H1 (cell line): Measurements from ENCODE around the gene ANKH. TPM values are rescaled to one million over a fixed set of nuclear protein-coding genes. Genes with fewer than 3 reads are reported as not detected.

Source experiments
- CTCF ChIA-PET: fragments of 300-600 bp; sonication (Branson Sonifier 250); formaldehyde crosslinking; loops from one replicate; lab custom pipeline; 2021; ENCODE audit not compliant: partially characterized antibody; lab: Charles Lee
- POLR2A ChIA-PET: fragments of 300-600 bp; sonication (Branson Sonifier 250); formaldehyde crosslinking; loops from one replicate; lab custom pipeline; 2021; ENCODE audit warnings: inconsistent platforms; ENCODE audit not compliant: partially characterized antibody; lab: Charles Lee
- DNase-seq, 2 experiments: peaks; one replicate each; pipeline versions ENCODE4 v3.0.0 to v3.0.0-alpha.2; 2010 to 2022; ENCODE audit warnings: low spot score in 2 of 2, low read depth in 1 of 2, mixed read lengths in 1 of 2
- FAIRE-seq: peaks from 2 replicates; lab custom pipeline; 2011; peaks lifted over from hg19 to GRCh38; lab: Jason Lieb, UNC
- H2AFZ ChIP-seq: 2 replicates; pipeline ENCODE4 v1.8.1; 2012; ENCODE audit warnings: low read length, inconsistent platforms
- H2AK5ac ChIP-seq: 2 replicates; pipeline ENCODE4 v1.6.1; 2013; ENCODE audit warnings: low read depth, low read length
- H2BK120ac ChIP-seq: replicated peaks from 2 replicates; pipeline ENCODE3; 2013; ENCODE audit warnings: low read depth, low read length, inconsistent platforms
- H2BK12ac ChIP-seq: 2 replicates; pipeline ENCODE4 v1.6.1; 2013; ENCODE audit warnings: low read depth, low read length
- H2BK15ac ChIP-seq: 2 replicates; pipeline ENCODE4 v1.6.1; 2013; ENCODE audit warnings: low read length
- H2BK20ac ChIP-seq: 2 replicates; pipeline ENCODE4 v1.6.1; 2013; ENCODE audit warnings: low read length
- H2BK5ac ChIP-seq: 2 replicates; pipeline ENCODE4 v1.6.1; 2013; ENCODE audit warnings: low read depth, low read length
- H3K14ac ChIP-seq: 2 replicates; pipeline ENCODE4 v1.6.1; 2013; ENCODE audit warnings: inconsistent platforms; ENCODE audit not compliant: insufficient read length
- H3K18ac ChIP-seq: 2 replicates; pipeline ENCODE4 v1.6.1; 2013; ENCODE audit warnings: low read length; ENCODE audit errors: extremely low read depth
- H3K23ac ChIP-seq: 2 replicates; pipeline ENCODE4 v1.6.1; 2013; ENCODE audit warnings: inconsistent platforms; ENCODE audit not compliant: insufficient read length
- H3K23me2 ChIP-seq: 2 replicates; pipeline ENCODE4 v1.6.1; 2013; ENCODE audit warnings: low read depth, low read length
- H3K27ac ChIP-seq: 2 replicates; pipeline ENCODE4 v1.6.1; 2011; ENCODE audit warnings: low read depth, low read length, inconsistent platforms
- H3K27me3 ChIP-seq, 4 experiments: replicated peaks in 1 of 4; 1 replicate in 1 of 4; 2 replicates in 3 of 4; pipeline versions ENCODE4 v1.6.1 to v1.8.1; 2011 to 2013; ENCODE audit warnings: low read length in 3 of 4, mild to moderate bottlenecking in 3 of 4, inconsistent platforms in 2 of 4, mixed read lengths in 2 of 4, moderate library complexity in 1 of 4; ENCODE audit not compliant: control insufficient read depth in 3 of 4, insufficient read depth in 3 of 4; ENCODE audit errors: extremely low read depth in 1 of 4
- H3K36me3 ChIP-seq, 4 experiments: 2 replicates each; pipeline versions ENCODE4 v1.6.1 to v1.8.1; 2011 to 2013; ENCODE audit warnings: mild to moderate bottlenecking in 4 of 4, low read length in 3 of 4, moderate library complexity in 2 of 4, control low read depth in 1 of 4, inconsistent platforms in 1 of 4; ENCODE audit not compliant: insufficient read depth in 4 of 4, control insufficient read depth in 2 of 4
- H3K4ac ChIP-seq: replicated peaks from 2 replicates; pipeline ENCODE3; 2013; ENCODE audit warnings: low read length, low read depth, mixed read lengths, inconsistent platforms; ENCODE audit not compliant: insufficient read length
- H3K4me1 ChIP-seq, 4 experiments: replicated peaks in 1 of 4; 1 replicate in 1 of 4; 2 replicates in 3 of 4; pipeline versions ENCODE4 v1.6.1 to v1.8.1; 2011 to 2013; ENCODE audit warnings: low read length in 3 of 4, inconsistent platforms in 2 of 4, mixed read lengths in 1 of 4; ENCODE audit not compliant: insufficient read depth in 4 of 4, control insufficient read depth in 3 of 4
- H3K4me2 ChIP-seq, 2 experiments: 2 replicates each; pipeline versions ENCODE4 v1.6.1 to v1.8.1; 2011 to 2013; ENCODE audit warnings: low read depth in 2 of 2, low read length in 2 of 2, control low read depth in 1 of 2, inconsistent platforms in 1 of 2, mild to moderate bottlenecking in 1 of 2; ENCODE audit not compliant: insufficient read depth in 1 of 2
- H3K4me3 ChIP-seq, 4 experiments: fragments of 200-600, 300-600 bp in 1 of 4; sonication (generic), shearing (Covaris generic), sonication (Bioruptor Twin) in 1 of 4; 2 replicates each; pipeline versions ENCODE4 v1.5.1 to v1.8.1; 2011 to 2016; ENCODE audit warnings: low read length in 4 of 4, low read depth in 3 of 4, control low read depth in 2 of 4, inconsistent platforms in 2 of 4, mild to moderate bottlenecking in 2 of 4, mixed read lengths in 1 of 4, moderate library complexity in 1 of 4; ENCODE audit not compliant: insufficient read depth in 2 of 4; ENCODE audit errors: extremely low read depth in 1 of 4
- H3K56ac ChIP-seq: replicated peaks from 2 replicates; pipeline ENCODE3; 2013; ENCODE audit warnings: low read depth, mild to moderate bottlenecking, mixed read lengths, low read length, inconsistent platforms; ENCODE audit not compliant: insufficient read length
- H3K79me1 ChIP-seq: 2 replicates; pipeline ENCODE4 v1.6.1; 2013; ENCODE audit warnings: low read depth, low read length, control low read depth
- H3K79me2 ChIP-seq, 2 experiments: 2 replicates each; pipeline versions ENCODE4 v1.6.1 to v1.8.1; 2012 to 2013; ENCODE audit warnings: low read length in 2 of 2, mild to moderate bottlenecking in 2 of 2, inconsistent platforms in 1 of 2; ENCODE audit not compliant: insufficient read depth in 2 of 2, control insufficient read depth in 1 of 2
- H3K9ac ChIP-seq, 4 experiments: replicated peaks in 1 of 4; 1 replicate in 1 of 4; 2 replicates in 3 of 4; pipeline versions ENCODE4 v1.6.1 to v1.8.1; 2011 to 2013; ENCODE audit warnings: low read depth in 3 of 4, low read length in 3 of 4, control low read depth in 2 of 4, mild to moderate bottlenecking in 2 of 4, moderate library complexity in 2 of 4, inconsistent platforms in 1 of 4; ENCODE audit errors: extremely low read depth in 1 of 4
- H3K9me3 ChIP-seq, 2 experiments: 2 replicates each; pipeline versions ENCODE4 v1.6.1 to v1.8.1; 2012 to 2013; ENCODE audit warnings: mild to moderate bottlenecking in 2 of 2, moderate library complexity in 2 of 2, control low read depth in 1 of 2, inconsistent platforms in 1 of 2, low read depth in 1 of 2, low read length in 1 of 2, mixed read lengths in 1 of 2; ENCODE audit not compliant: insufficient read depth in 2 of 2
- H4K20me1 ChIP-seq, 2 experiments: replicated peaks in 1 of 2; 2 replicates each; pipeline versions ENCODE3 to v1.8.1; 2011 to 2013; ENCODE audit warnings: inconsistent platforms in 2 of 2, low read length in 2 of 2, mild to moderate bottlenecking in 1 of 2; ENCODE audit not compliant: insufficient read depth in 2 of 2, control insufficient read depth in 1 of 2
- H4K5ac ChIP-seq: 2 replicates; pipeline ENCODE4 v1.6.1; 2013; ENCODE audit warnings: low read length, low read depth, mixed read lengths, inconsistent platforms; ENCODE audit not compliant: insufficient read length
- H4K8ac ChIP-seq: 2 replicates; pipeline ENCODE4 v1.8.0; 2013; ENCODE audit warnings: mild to moderate bottlenecking, moderate library complexity, low read length, inconsistent platforms; ENCODE audit not compliant: insufficient read depth; ENCODE audit errors: extremely low read depth
- H4K91ac ChIP-seq: replicated peaks from 2 replicates; pipeline ENCODE3; 2013; ENCODE audit warnings: low read length, mixed read lengths, inconsistent platforms; ENCODE audit not compliant: insufficient read length
- JUN ChIP-seq: IDR thresholded peaks from 2 replicates; pipeline ENCODE4 v1.6.1; 2011; ENCODE audit warnings: low read depth, mild to moderate bottlenecking, improper control_type of control experiment, low read length
- YY1 ChIP-seq: IDR thresholded peaks from 2 replicates; pipeline ENCODE4 v1.6.1; 2011; ENCODE audit warnings: low read depth, mild to moderate bottlenecking, low read length
- WGBS, 2 experiments: shearing (Covaris generic) in 1 of 2; methylation state at CpG; one replicate each; pipeline versions ENCODE4 v1.1.6 to v1.1.7; 2013 to 2015; ENCODE audit warnings: low lambda C conversion rate in 2 of 2, mixed read lengths in 2 of 2, inconsistent platforms in 1 of 2, low coverage in 1 of 2, missing lambda C conversion rate in 1 of 2; ENCODE audit not compliant: insufficient replicate concordance in 2 of 2, insufficient coverage in 1 of 2, insufficient read length in 1 of 2; ENCODE audit errors: extremely low coverage in 1 of 2, missing lambda C conversion rate in 1 of 2; 5-methylcytosine and 5-hydroxymethylcytosine counted together
- polyA plus RNA-seq, 7 experiments: library from polyadenylated mRNA; depleted of rRNA in 3 of 7; stranded (reverse) in 5 of 7; unstranded in 2 of 7; fragments of >200 nt in 5 of 7; fragments of 200-250 nt in 2 of 7; gene quantifications; 1 replicate in 5 of 7; 2 replicates in 1 of 7; 4 replicates in 1 of 7; pipeline versions ENCODE4 v1.2.1 to v1.2.3, GENCODE V29; 2011 to 2013; ENCODE audit warnings: missing spikeins in 2 of 7, mixed read lengths in 2 of 7
- total RNA-seq: library from RNA; stranded (reverse); fragmentation: NEBNext Ultra II Directional; extraction: Animal tissue kit (Norgen Biotek cat#: 25700); gene quantifications from 2 replicates; pipeline ENCODE4 v1.2.1, GENCODE V29; 2021

The ANKH gene
- total and polyA plus RNA-seq, 2 of the 8 experiments (the other 6 are each of a cell fraction or from before 2014, with no cell fraction given), result 5.3 to 13.0 TPM

DNA sequence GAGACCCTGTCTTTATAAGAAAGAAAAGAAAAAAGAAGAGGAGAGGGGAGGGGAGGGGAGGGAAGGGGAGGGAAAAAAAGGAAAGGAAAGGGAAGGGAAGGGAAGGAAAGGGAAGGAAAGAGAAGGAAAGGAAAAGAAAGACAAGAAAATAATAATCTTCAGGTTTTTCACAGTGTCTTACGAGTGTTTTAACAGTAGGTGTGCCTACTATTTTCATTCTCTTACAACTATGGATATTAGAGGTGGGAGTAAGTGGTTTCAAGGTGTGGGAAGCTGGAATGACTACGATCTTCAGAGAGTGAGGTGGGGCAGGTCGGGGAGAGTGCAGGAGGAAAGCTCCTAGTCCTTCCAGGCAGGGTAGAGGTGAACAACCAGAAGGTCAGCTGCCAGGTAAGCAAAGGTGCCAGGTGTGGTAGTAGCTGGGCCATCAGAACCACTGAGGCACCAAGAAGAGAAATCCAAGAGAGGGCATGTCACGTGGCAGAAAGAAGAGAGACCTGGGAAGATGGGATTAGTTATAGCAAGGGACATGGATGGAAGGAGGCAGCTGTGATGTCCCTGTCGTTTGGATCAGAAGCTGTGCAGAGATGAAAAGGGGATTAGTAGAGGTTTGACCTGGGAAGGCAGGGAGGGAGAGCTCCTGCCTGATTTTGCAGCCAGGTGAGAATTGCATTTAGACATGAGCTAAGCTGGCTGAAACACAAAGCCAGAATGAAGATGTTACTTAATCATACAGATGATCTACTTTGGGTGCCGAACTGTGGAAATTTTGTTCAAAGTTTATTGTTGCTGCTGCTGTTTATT lies 111.6 kb downstream of the ANKH start:
- H3K27ac ChIP-seq, result no peak overlapping the region
- H2AK5ac ChIP-seq, result no peak overlapping the region
- no peak overlapping the region for H3K4me2 ChIP-seq
- no peak overlapping the region for H3K9ac ChIP-seq
- H4K5ac ChIP-seq, result no peak overlapping the region
- FAIRE-seq (no peak), DNase-seq (no peak)
- H3K36me3 ChIP-seq, result no peaks in the 10 kb centered on the region
- no peaks in the 10 kb centered on the region for H3K79me2 ChIP-seq
- no peak overlapping the region for H2BK12ac ChIP-seq
- H3K23me2 ChIP-seq, result no peaks in the 10 kb centered on the region
- H4K8ac ChIP-seq, result no peak overlapping the region
- ChIA-PET POLR2A (no interaction called here), CTCF (interaction anchor here (0.7 to 3.3 kb wide), 8 partner anchors 17 to 244 kb away, joined by 3 to 18 read pairs (median 4); no protein-coding TSS in a partner anchor)
- no peak overlapping the region for H3K23ac ChIP-seq
- H3K4me3 ChIP-seq, result no peak overlapping the region
- no peak overlapping the region for H2BK15ac ChIP-seq
- no peak overlapping the region for H2BK20ac ChIP-seq
- peaks cover 0 to 3% (median 0%) of the 10 kb centered on the region in 4 experiments; a peak in 2 of 7 replicates for H3K4me1 ChIP-seq
- no peak overlapping the region for H2BK120ac ChIP-seq
- 80% methylated on average over 6 of the region's 6 CpGs; no CpG with 5 or more reads in 1 of the 2 experiments for WGBS, 2 experiments
- no peak overlapping the region for H2AFZ ChIP-seq
- H4K91ac ChIP-seq, result no peak overlapping the region
- no peak overlapping the region for H3K4ac ChIP-seq
- H3K9me3 ChIP-seq, result no peaks in the 10 kb centered on the region
- no peaks in the 10 kb centered on the region for H3K27me3 ChIP-seq
- no peak overlapping the region for H3K18ac ChIP-seq
- H2BK5ac ChIP-seq, result no peak overlapping the region
- H4K20me1 ChIP-seq, result no peaks in the 10 kb centered on the region
- no peaks in the 10 kb centered on the region for H3K79me1 ChIP-seq
- TF ChIP-seq JUN (no peak), YY1 (no peak)
- no peak overlapping the region for H3K56ac ChIP-seq
- H3K14ac ChIP-seq, result no peak overlapping the region
